Liver (tissue), 9 donors: Measurements from ENCODE around the gene UTF1. TPM values are rescaled to one million over a fixed set of nuclear protein-coding genes. Genes with fewer than 3 reads are reported as not detected.

ENCODE experiments used
- DNase-seq: peaks from one replicate; pipeline ENCODE4 v3.0.0-alpha.2; 2017; ENCODE audit warnings: low spot score
- H3K27ac ChIP-seq, 2 donors: one replicate each; pipeline ENCODE4 v1.7.0; 2013; ENCODE audit warnings: inconsistent platforms in 2 of 2, low read length in 2 of 2, control low read depth in 1 of 2, low read depth in 1 of 2, mild to moderate bottlenecking in 1 of 2
- H3K27me3 ChIP-seq, 4 donors: one replicate each; pipeline versions ENCODE4 v1.6.1 to v1.7.0; 2013; ENCODE audit warnings: low read length in 3 of 4, inconsistent platforms in 1 of 4, mild to moderate bottlenecking in 1 of 4, moderate library complexity in 1 of 4; ENCODE audit not compliant: control insufficient read depth in 4 of 4, insufficient read depth in 4 of 4
- H3K36me3 ChIP-seq, 4 donors: one replicate each; pipeline versions ENCODE4 v1.6.1 to v1.7.0; 2013; ENCODE audit warnings: low read length in 3 of 4, mild to moderate bottlenecking in 3 of 4, low read depth in 1 of 4, moderate library complexity in 1 of 4; ENCODE audit not compliant: control insufficient read depth in 4 of 4, insufficient read depth in 3 of 4
- H3K4me1 ChIP-seq, 4 donors: one replicate each; pipeline versions ENCODE4 v1.6.1 to v1.7.0; 2013; ENCODE audit warnings: low read length in 3 of 4, mild to moderate bottlenecking in 3 of 4, moderate library complexity in 1 of 4; ENCODE audit not compliant: control insufficient read depth in 4 of 4, insufficient read depth in 4 of 4
- H3K4me3 ChIP-seq, 3 donors: one replicate each; pipeline versions ENCODE4 v1.6.1 to v1.7.0; 2013; ENCODE audit warnings: low read length in 3 of 3, control low read depth in 1 of 3, low read depth in 1 of 3, mild to moderate bottlenecking in 1 of 3
- H3K9ac ChIP-seq, 2 donors: one replicate each; pipeline ENCODE4 v1.7.0; 2013; ENCODE audit warnings: low read length in 2 of 2, mild to moderate bottlenecking in 2 of 2, moderate library complexity in 2 of 2, control low read depth in 1 of 2, low read depth in 1 of 2
- H3K9me3 ChIP-seq, 4 donors: one replicate each; pipeline versions ENCODE4 v1.6.1 to v1.7.0; 2013; ENCODE audit warnings: low read length in 3 of 4; ENCODE audit not compliant: control insufficient read depth in 4 of 4
- EGR1 ChIP-seq, 2 donors: IDR thresholded peaks; 2 replicates each; pipeline ENCODE4 v1.6.1; 2016 to 2018; ENCODE audit warnings: antibody characterized with exemption in 2 of 2, low read depth in 2 of 2
- FOXA1 ChIP-seq: IDR thresholded peaks from 2 replicates; pipeline ENCODE4 v1.6.1; 2016; ENCODE audit warnings: antibody characterized with exemption
- FOXA2 ChIP-seq: IDR thresholded peaks from 2 replicates; pipeline ENCODE4 v1.6.1; 2016; ENCODE audit warnings: antibody characterized with exemption
- GABPA ChIP-seq, 2 donors: IDR thresholded peaks in 1 of 2; conservative IDR thresholded peaks in 1 of 2; 2 replicates each; pipeline ENCODE4 v1.6.1; 2016; ENCODE audit warnings: antibody characterized with exemption in 2 of 2, mild to moderate bottlenecking in 1 of 2, moderate library complexity in 1 of 2
- HNF4A ChIP-seq, 2 donors: conservative IDR thresholded peaks; 2 replicates each; pipeline ENCODE4 v1.6.1; 2016; ENCODE audit warnings: antibody characterized with exemption in 2 of 2, mild to moderate bottlenecking in 2 of 2
- HNF4G ChIP-seq: IDR thresholded peaks from 2 replicates; pipeline ENCODE4 v1.6.1; 2016; ENCODE audit warnings: antibody characterized with exemption
- JUND ChIP-seq, 2 donors: IDR thresholded peaks; 2 replicates each; pipeline ENCODE4 v1.6.1; 2016; ENCODE audit warnings: antibody characterized with exemption in 2 of 2
- NR2F2 ChIP-seq: IDR thresholded peaks from 2 replicates; pipeline ENCODE4 v1.6.1; 2016; ENCODE audit warnings: antibody characterized with exemption
- RAD21 ChIP-seq, 2 donors: IDR thresholded peaks; 2 replicates each; pipeline ENCODE4 v1.6.1; 2016; ENCODE audit warnings: antibody characterized with exemption in 2 of 2, mild to moderate bottlenecking in 2 of 2
- RXRA ChIP-seq, 2 donors: IDR thresholded peaks; 2 replicates each; pipeline ENCODE4 v1.6.1; 2017 to 2018; ENCODE audit warnings: antibody characterized with exemption in 2 of 2, mild to moderate bottlenecking in 1 of 2
- SP1 ChIP-seq: IDR thresholded peaks from 2 replicates; pipeline ENCODE4 v1.6.1; 2018; ENCODE audit warnings: antibody characterized with exemption, mild to moderate bottlenecking
- TAF1 ChIP-seq: conservative IDR thresholded peaks from 2 replicates; pipeline ENCODE4 v1.6.1; 2016; ENCODE audit warnings: antibody characterized with exemption, mild to moderate bottlenecking
- YY1 ChIP-seq: IDR thresholded peaks from 2 replicates; pipeline ENCODE4 v1.6.1; 2016; ENCODE audit warnings: antibody characterized with exemption, mild to moderate bottlenecking
- WGBS: extraction: QIAGEN DNeasy Blood & Tissue Kit; methylation state at CpG from one replicate; pipeline ENCODE4 v1.1.7; 2013; 5-methylcytosine and 5-hydroxymethylcytosine counted together
- polyA plus RNA-seq, 2 donors: library from polyadenylated mRNA; stranded (reverse) in 1 of 2; unstranded in 1 of 2; fragments of 200-250 nt in 1 of 2; fragments of >200 nt in 1 of 2; fragmentation: Nextera tagmentation in 1 of 2; extraction: Ambion mirVana in 1 of 2; gene quantifications; one replicate each; pipeline versions ENCODE4 v1.2.1 to v1.2.3, GENCODE V29; 2013 to 2015
- total RNA-seq, 2 donors: library from RNA; depleted of rRNA; stranded (reverse); fragments of >200 nt; gene quantifications; one replicate each; pipeline ENCODE4 v1.2.3, GENCODE V29; 2014
- TF ChIP-seq, protein P1 (sequence below): IDR thresholded peaks from 2 replicates; pipeline ENCODE4 v1.6.1; 2016; ENCODE audit warnings: antibody characterized with exemption, mild to moderate bottlenecking
- TF ChIP-seq, protein P2 (sequence below): IDR thresholded peaks from 2 replicates; pipeline ENCODE4 v1.6.1; 2016; ENCODE audit warnings: antibody characterized with exemption
- TF ChIP-seq, protein P3 (sequence below): IDR thresholded peaks from 2 replicates; pipeline ENCODE4 v1.6.1; 2016; ENCODE audit warnings: antibody characterized with exemption
- TF ChIP-seq, protein P4 (sequence below): IDR thresholded peaks from 2 replicates; pipeline ENCODE4 v1.6.1; 2016; ENCODE audit warnings: antibody characterized with exemption
- TF ChIP-seq, protein P5 (sequence below): fragments of 150-350 bp; IDR thresholded peaks from 2 replicates; pipeline ENCODE4 v1.5.1; 2017; ENCODE audit warnings: improper control_type of control experiment, low read depth, low read length; ENCODE audit not compliant: missing input control
- donor health status: healthy.
- donor health status: healthy.
- donor health status: healthy.
- donor health status: healthy.
- donor health status: healthy.

The UTF1 gene
- total and polyA plus RNA-seq, 4 donors, result not detected

DNA sequence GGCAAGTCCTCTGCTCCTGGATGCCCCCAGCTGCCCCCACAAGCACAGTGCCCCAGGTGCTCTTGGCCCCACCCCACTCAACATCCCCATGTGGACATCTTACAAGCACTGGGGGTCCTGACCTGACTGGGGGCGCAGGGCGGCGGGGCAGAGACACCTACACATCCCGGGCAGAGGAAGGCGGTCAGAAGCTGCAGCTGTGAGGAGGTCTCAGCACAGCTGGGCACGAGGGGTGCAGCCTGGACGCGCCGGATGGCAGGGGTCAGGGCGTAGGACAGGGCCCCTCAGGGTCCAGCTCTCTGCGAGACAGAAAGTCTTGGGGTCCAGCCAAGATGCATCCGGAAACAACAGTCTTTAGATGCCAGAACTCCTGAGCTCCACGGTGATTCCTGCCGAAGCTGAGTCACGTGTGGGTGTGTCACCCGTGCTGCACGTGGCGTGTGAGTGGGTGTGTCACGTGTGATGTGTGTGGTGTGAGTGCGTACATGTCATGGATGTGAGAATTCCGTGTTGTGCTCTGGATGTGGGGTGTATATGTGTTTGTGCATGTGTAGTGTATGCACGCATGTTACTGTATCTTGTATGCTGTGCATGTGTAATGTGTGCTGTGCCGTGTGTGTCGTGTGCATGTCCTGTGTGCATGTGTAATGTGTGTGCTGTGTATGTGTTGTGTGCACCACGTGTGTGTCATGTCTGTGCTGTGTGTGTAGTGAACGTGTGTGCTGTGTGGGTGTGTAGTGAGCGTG is 12.8 kb downstream of the UTF1 start:
- Histone ChIP-seq H3K27ac (no peak overlapping the region), H3K27me3 (peaks cover 0 to 11% (median 2%) of the 10 kb centered on the region in 4 donors)

More for the DNA sequence above, 12.8 kb downstream of the UTF1 start:
- no peak overlapping the region for H3K9ac ChIP-seq
- 78% methylated on average over 27 of the region's 27 CpGs for WGBS
- H3K4me3 ChIP-seq, result no peak overlapping the region
- no peaks in the 10 kb centered on the region for H3K36me3 ChIP-seq
- H3K9me3 ChIP-seq, result no peaks in the 10 kb centered on the region
- H3K4me1 ChIP-seq, result peaks cover 0 to under 1% (median 0%) of the 10 kb centered on the region in 4 donors
- DNase-seq, result no peak
- TF ChIP-seq FOXA2 (no peak), NR2F2 (no peak), EGR1 (IDR thresholded peaks at IDR 0.05; ENCODE audit: low read depth in 2 of 2) (no peak), JUND (IDR thresholded peaks at IDR 0.05) (no peak), TAF1 (no peak), GABPA (IDR thresholded peaks at IDR 0.05 in 1 of 2, conservative IDR thresholded peaks at IDR 0.05 in 1 of 2) (no peak), RAD21 (IDR thresholded peaks at IDR 0.05) (no peak), YY1 (no peak), RXRA (IDR thresholded peaks at IDR 0.05) (no peak), HNF4G (no peak), HNF4A (conservative IDR thresholded peaks at IDR 0.05) (no peak), SP1 (no peak), FOXA1 (no peak)
- TF ChIP-seq, protein P1, sequence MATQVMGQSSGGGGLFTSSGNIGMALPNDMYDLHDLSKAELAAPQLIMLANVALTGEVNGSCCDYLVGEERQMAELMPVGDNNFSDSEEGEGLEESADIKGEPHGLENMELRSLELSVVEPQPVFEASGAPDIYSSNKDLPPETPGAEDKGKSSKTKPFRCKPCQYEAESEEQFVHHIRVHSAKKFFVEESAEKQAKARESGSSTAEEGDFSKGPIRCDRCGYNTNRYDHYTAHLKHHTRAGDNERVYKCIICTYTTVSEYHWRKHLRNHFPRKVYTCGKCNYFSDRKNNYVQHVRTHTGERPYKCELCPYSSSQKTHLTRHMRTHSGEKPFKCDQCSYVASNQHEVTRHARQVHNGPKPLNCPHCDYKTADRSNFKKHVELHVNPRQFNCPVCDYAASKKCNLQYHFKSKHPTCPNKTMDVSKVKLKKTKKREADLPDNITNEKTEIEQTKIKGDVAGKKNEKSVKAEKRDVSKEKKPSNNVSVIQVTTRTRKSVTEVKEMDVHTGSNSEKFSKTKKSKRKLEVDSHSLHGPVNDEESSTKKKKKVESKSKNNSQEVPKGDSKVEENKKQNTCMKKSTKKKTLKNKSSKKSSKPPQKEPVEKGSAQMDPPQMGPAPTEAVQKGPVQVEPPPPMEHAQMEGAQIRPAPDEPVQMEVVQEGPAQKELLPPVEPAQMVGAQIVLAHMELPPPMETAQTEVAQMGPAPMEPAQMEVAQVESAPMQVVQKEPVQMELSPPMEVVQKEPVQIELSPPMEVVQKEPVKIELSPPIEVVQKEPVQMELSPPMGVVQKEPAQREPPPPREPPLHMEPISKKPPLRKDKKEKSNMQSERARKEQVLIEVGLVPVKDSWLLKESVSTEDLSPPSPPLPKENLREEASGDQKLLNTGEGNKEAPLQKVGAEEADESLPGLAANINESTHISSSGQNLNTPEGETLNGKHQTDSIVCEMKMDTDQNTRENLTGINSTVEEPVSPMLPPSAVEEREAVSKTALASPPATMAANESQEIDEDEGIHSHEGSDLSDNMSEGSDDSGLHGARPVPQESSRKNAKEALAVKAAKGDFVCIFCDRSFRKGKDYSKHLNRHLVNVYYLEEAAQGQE, result no peak
- TF ChIP-seq, protein P2, sequence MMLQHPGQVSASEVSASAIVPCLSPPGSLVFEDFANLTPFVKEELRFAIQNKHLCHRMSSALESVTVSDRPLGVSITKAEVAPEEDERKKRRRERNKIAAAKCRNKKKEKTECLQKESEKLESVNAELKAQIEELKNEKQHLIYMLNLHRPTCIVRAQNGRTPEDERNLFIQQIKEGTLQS, result no peak
- TF ChIP-seq, protein P3, sequence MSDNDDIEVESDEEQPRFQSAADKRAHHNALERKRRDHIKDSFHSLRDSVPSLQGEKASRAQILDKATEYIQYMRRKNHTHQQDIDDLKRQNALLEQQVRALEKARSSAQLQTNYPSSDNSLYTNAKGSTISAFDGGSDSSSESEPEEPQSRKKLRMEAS, result no peak
- TF ChIP-seq, protein P4, sequence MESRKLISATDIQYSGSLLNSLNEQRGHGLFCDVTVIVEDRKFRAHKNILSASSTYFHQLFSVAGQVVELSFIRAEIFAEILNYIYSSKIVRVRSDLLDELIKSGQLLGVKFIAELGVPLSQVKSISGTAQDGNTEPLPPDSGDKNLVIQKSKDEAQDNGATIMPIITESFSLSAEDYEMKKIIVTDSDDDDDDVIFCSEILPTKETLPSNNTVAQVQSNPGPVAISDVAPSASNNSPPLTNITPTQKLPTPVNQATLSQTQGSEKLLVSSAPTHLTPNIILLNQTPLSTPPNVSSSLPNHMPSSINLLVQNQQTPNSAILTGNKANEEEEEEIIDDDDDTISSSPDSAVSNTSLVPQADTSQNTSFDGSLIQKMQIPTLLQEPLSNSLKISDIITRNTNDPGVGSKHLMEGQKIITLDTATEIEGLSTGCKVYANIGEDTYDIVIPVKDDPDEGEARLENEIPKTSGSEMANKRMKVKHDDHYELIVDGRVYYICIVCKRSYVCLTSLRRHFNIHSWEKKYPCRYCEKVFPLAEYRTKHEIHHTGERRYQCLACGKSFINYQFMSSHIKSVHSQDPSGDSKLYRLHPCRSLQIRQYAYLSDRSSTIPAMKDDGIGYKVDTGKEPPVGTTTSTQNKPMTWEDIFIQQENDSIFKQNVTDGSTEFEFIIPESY, result no peak
- TF ChIP-seq, protein P5, sequence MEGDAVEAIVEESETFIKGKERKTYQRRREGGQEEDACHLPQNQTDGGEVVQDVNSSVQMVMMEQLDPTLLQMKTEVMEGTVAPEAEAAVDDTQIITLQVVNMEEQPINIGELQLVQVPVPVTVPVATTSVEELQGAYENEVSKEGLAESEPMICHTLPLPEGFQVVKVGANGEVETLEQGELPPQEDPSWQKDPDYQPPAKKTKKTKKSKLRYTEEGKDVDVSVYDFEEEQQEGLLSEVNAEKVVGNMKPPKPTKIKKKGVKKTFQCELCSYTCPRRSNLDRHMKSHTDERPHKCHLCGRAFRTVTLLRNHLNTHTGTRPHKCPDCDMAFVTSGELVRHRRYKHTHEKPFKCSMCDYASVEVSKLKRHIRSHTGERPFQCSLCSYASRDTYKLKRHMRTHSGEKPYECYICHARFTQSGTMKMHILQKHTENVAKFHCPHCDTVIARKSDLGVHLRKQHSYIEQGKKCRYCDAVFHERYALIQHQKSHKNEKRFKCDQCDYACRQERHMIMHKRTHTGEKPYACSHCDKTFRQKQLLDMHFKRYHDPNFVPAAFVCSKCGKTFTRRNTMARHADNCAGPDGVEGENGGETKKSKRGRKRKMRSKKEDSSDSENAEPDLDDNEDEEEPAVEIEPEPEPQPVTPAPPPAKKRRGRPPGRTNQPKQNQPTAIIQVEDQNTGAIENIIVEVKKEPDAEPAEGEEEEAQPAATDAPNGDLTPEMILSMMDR, result no peak
